Esophagus muscularis mucosa (tissue), 4 donors: ENCODE measurements around the gene NACC1. TPM values are rescaled to one million over a fixed set of nuclear protein-coding genes. Genes with fewer than 3 reads are reported as not detected.

Source experiments
- DNase-seq: peaks from one replicate; pipeline ENCODE4 v3.0.0-alpha.2; 2017; ENCODE audit errors: extremely low spot score
- H3K27ac ChIP-seq, 4 donors: fragments of 200-600 bp; sonication (generic); replicated peaks in 1 of 4; 1 replicate in 3 of 4; 2 replicates in 1 of 4; pipeline ENCODE4 v1.5.1; 2016 to 2019; ENCODE audit warnings: mild to moderate bottlenecking in 1 of 4
- H3K27me3 ChIP-seq, 4 donors: fragments of 200-600 bp; sonication (generic); one replicate each; pipeline versions ENCODE4 v1.5.1 to v1.6.0; 2016 to 2019
- H3K36me3 ChIP-seq, 4 donors: fragments of 200-600 bp; sonication (generic); one replicate each; pipeline ENCODE4 v1.5.1; 2016 to 2019
- H3K4me1 ChIP-seq, 4 donors: fragments of 200-600 bp; sonication (generic); one replicate each; pipeline ENCODE4 v1.5.1; 2016 to 2019
- H3K4me3 ChIP-seq, 4 donors: fragments of 200-600 bp; sonication (generic); 1 replicate in 2 of 4; 2 replicates in 2 of 4; pipeline ENCODE4 v1.5.1; 2016 to 2019; ENCODE audit warnings: mild to moderate bottlenecking in 4 of 4, moderate library complexity in 1 of 4
- H3K9me3 ChIP-seq, 4 donors: fragments of 200-600 bp; sonication (generic); 1 replicate in 3 of 4; 2 replicates in 1 of 4; pipeline ENCODE4 v1.5.1; 2016 to 2019
- EP300 ChIP-seq: sonication (generic); formaldehyde crosslinking; IDR thresholded peaks from one replicate; pipeline ENCODE4 v1.6.1; 2017; ENCODE audit warnings: antibody characterized with exemption
- POLR2A ChIP-seq: fragments of 450-650 bp; IDR thresholded peaks from one replicate; pipeline ENCODE4 v1.6.1; 2017; ENCODE audit warnings: antibody characterized with exemption, moderate library complexity, mild to moderate bottlenecking, low read depth
- POLR2AphosphoS5 ChIP-seq, 2 donors: sonication (generic); formaldehyde crosslinking; IDR thresholded peaks; one replicate each; pipeline ENCODE4 v1.6.1; 2017; ENCODE audit warnings: antibody characterized with exemption in 2 of 2
- WGBS: methylation state at CpG from one replicate; pipeline ENCODE4 v1.1.5; 2018; 5-methylcytosine and 5-hydroxymethylcytosine counted together
- intact Hi-C: fragments of 100-400 bp; cut with DNase I; formaldehyde crosslinking; loops from one replicate; pipeline ENCODE4 v1.15.1; 2023
- total RNA-seq, 4 donors: library from RNA; depleted of rRNA; stranded (reverse); fragments of >200 nt; gene quantifications; one replicate each; pipeline versions ENCODE4 v1.1.0 to v1.2.1, GENCODE V29; 2016
- TF ChIP-seq, protein P1 (sequence below), 3 experiments: fragments of 200-600 bp in 2 of 3; fragments of 450-650 bp in 1 of 3; sonication (generic) in 2 of 3; IDR thresholded peaks; one replicate each; pipeline ENCODE4 v1.5.1; 2017 to 2019; ENCODE audit warnings: antibody characterized with exemption in 3 of 3, mild to moderate bottlenecking in 2 of 3, moderate library complexity in 1 of 3

The NACC1 gene
- 10 to 100 TPM; 24.5 to 61.6 (median 29.6) TPM for total RNA-seq

DNA sequence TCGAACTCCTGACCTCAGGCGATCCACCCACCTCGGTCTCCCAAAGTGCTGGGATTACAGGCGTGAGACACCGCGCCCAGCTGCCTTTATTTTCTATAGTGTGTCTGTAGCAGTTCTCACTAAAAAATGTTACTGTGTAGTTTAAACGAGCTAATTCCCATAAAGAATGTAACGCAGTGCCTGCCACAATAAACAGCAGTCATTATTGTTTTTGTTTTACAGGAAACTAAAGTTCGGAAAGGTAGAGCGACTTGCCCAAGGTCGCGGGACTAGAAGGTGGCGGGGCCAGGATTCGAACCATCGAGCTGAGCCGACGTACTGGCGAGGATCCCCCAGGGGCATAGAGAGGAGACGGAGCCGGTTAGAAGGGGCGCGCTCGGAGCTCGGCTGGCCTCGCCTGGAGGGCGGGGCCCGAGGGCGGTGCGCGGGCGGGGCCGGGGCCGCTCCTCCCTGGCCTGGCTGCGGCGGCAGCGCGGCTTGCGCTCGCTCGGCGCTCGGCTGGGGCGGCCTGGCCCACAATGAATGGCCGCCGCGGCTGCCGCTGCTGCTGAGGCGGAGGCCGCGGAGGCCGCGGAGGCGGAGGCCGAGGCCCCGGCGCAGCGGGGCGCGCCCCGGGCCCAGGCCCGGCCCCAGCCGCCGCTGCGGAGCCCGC lies at the start of gene NACC1:
Gene NACC1, plus strand, starts transcription at position 493 of the 652 bp plus-strand sequence. CDS start 16,944 bp downstream, outside the sequence.
- intact Hi-C loops, result no loop called here
- Histone ChIP-seq H3K4me1 (peaks cover 39 to 62% (median 57%) of the 10 kb centered on the region in 4 donors), H3K4me3 (peak within 1 kb of the TSS; percentile 67 to 97 (median 94)), H3K27ac (peak within 1 kb of the TSS; percentile 68 to 82 (median 74)), H3K27me3 (no peaks in the 10 kb centered on the region), H3K36me3 (peaks cover 0 to 27% (median 23%) of the 10 kb centered on the region in 4 donors), H3K9me3 (no peaks in the 10 kb centered on the region)
- TF ChIP-seq EP300 (no peak), POLR2AphosphoS5 (IDR thresholded peaks at IDR 0.05) (peak in 1 of 2 donors; percentile 66), POLR2A (no peak)
- TF ChIP-seq, protein P1, sequence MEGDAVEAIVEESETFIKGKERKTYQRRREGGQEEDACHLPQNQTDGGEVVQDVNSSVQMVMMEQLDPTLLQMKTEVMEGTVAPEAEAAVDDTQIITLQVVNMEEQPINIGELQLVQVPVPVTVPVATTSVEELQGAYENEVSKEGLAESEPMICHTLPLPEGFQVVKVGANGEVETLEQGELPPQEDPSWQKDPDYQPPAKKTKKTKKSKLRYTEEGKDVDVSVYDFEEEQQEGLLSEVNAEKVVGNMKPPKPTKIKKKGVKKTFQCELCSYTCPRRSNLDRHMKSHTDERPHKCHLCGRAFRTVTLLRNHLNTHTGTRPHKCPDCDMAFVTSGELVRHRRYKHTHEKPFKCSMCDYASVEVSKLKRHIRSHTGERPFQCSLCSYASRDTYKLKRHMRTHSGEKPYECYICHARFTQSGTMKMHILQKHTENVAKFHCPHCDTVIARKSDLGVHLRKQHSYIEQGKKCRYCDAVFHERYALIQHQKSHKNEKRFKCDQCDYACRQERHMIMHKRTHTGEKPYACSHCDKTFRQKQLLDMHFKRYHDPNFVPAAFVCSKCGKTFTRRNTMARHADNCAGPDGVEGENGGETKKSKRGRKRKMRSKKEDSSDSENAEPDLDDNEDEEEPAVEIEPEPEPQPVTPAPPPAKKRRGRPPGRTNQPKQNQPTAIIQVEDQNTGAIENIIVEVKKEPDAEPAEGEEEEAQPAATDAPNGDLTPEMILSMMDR (IDR thresholded peaks at IDR 0.05), result peak in 1 of 3 experiments; percentile 13
- no peak for DNase-seq
- 8% methylated on average over 18 of the region's 65 CpGs for WGBS

DNA sequence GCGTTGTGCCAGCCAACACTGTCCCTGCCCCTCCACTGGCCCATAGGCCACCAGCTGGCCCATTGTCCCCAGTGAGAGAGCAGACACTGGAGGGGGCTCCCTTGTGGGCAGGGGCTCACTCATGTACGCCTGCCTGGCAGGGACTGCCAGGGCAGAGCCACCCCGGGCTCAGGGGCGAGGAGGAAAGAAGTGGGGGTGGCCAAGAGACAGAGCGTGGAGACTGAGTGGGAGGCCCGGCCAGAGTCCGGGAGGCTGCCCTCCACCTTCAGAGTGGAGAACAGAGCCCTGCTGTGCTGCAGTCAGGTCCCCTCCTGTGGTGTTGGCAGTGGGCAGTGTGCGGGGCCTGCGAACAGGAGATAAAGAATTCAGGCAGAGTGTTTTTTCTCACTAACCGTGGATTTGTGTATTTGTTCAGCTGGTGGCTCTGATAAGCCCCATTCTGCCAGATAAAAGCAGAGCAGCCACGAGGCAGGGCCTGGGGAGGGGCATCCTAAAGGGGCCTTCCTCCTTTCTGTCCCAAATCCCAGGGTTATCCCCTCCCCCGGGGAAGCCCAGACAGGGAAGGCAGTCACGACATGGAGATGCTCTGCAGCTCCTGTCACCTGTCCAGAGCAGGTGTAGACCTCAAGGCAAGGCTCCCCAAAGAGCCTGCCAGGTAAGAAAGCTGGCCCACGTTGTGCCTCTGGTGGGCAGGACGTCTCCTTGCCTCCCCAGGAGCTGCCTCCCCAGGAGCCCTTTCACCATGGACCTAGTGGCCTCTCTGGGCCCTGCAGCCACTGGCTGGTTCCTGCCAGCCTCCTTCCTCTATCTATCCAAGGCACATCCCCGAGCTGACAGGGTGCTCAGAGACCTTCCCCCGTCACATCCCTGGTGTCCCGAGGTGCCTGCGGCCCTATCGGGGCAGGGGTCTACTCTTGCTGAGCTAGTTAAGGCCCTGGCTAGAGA lies 48.4 kb upstream of the NACC1 start:
- WGBS, result 56% methylated on average over 7 of the region's 20 CpGs
- Histone ChIP-seq H3K9me3 (no peaks in the 10 kb centered on the region), H3K4me1 (peaks cover 71 to 100% (median 96%) of the 10 kb centered on the region in 4 donors), H3K36me3 (peaks cover 10 to 17% (median 16%) of the 10 kb centered on the region in 4 donors), H3K27ac (peak overlapping the region; percentile 30 to 98 (median 72)), H3K27me3 (no peaks in the 10 kb centered on the region), H3K4me3 (no peak overlapping the region)
- DNase-seq, result no peak
- TF ChIP-seq EP300 (no peak), POLR2AphosphoS5 (IDR thresholded peaks at IDR 0.05) (no peak), POLR2A (no peak)
- TF ChIP-seq, protein P1 (IDR thresholded peaks at IDR 0.05), result no peak
- intact Hi-C loops, result no loop called here

DNA sequence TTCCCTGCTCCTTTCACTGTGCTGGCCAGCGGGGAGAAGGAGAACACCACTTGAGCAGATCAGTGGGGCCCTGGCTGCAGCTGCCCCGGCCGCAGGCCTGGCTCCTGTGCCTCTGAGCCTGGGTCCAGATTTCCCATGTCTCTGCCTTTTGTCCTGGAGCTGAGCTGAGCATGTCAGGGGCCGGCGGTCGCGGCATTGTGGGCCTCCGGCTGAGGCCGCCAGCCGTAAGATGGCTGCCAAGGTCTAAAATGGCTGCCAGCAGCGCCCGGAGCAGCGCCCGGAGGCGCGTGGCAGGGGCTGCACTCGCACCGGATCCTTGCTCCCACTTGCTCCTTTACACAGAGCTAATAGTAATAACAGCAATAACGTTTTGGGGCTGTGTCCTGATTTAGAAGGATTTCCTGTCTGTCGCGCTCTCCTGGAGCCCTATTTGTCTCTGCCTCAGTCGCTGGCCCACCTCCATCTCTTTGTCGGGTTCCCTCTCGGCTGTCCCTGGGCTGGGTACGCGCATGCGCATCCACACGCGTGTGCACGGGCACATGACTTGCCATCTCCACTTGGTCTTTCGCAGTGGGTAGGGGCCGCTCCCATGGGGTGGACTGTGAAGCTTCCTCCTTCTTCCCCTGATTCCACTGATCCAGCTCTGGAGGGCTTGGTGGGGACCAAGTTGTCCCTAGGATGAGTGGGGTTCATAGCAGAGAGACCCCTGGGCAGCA lies 47.5 kb upstream of the NACC1 start:
- Histone ChIP-seq H3K27ac (peak overlapping the region; percentile 30 to 98 (median 72)), H3K4me1 (peaks cover 62 to 96% (median 92%) of the 10 kb centered on the region in 4 donors), H3K36me3 (peaks cover 16 to 22% (median 21%) of the 10 kb centered on the region in 4 donors), H3K4me3 (no peak overlapping the region), H3K9me3 (no peaks in the 10 kb centered on the region), H3K27me3 (no peaks in the 10 kb centered on the region)
- intact Hi-C loops, result no loop called here
- DNase-seq, result no peak
- no peak for TF ChIP-seq EP300
- 80% methylated on average over 29 of the region's 32 CpGs for WGBS

DNA sequence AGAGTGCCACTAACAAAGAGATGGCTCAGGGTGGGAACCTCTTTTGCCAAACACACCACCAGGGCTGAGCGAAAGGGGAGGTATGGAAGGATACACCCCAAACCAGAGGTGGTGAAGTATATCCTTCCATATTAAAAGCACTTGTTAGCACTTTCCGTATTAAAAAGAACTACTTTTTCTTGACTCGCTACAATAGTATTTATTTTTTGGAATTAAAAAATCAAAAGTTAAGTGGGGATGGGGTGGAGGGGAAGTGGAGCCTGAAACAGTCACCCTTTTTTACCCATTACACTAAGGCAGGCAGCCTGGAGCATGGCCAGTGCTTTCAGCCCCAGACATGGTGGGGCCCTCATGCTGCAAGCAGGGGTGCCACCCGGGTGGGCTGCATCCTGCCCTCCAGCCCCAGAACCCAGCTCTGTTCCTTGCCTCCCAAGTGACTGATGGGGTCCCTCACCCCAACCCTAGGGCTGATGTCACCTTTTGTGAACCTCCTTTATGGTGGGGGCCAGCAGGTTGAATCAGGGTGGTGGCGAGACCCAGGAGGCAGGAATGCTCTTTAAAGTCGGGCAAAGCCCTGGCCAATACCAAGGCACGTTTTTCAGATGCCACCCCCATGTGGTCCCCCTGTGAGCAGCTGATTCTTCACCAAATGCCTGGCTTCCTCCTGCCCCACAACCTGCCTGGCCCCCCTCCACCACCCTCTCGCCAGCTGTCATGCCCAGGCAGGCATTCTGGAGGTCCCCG lies 46.4 kb upstream of the NACC1 start:
- Histone ChIP-seq H3K36me3 (peaks cover 18 to 32% (median 31%) of the 10 kb centered on the region in 4 donors), H3K9me3 (no peaks in the 10 kb centered on the region), H3K4me3 (no peak overlapping the region), H3K27me3 (no peaks in the 10 kb centered on the region), H3K27ac (peak overlapping the region in 3 of 4 donors; percentile 25 to 98 (median 39)), H3K4me1 (peaks cover 56 to 96% (median 91%) of the 10 kb centered on the region in 4 donors)
- WGBS, result 79% methylated on average over 6 of the region's 9 CpGs
- no peak for TF ChIP-seq POLR2AphosphoS5 (IDR thresholded peaks at IDR 0.05)
- TF ChIP-seq, protein P1 (IDR thresholded peaks at IDR 0.05), result no peak
- no peak for TF ChIP-seq EP300
- no peak for TF ChIP-seq POLR2A
- intact Hi-C loops, result no loop called here
- DNase-seq, result no peak
